GM10266 (cell line): ENCODE data around the gene FBXO7.
"Not testable (repeated sequence)": the region's sequence is repeated elsewhere in the genome, so short reads cannot be mapped to it uniquely, and the experiment has no call there.

Source experiments
- DNase-seq: peaks from one replicate; pipeline ENCODE4 v3.0.0; 2012; ENCODE audit errors: extremely low spot score
- CTCF ChIP-seq: IDR thresholded peaks from 2 replicates; pipeline ENCODE4 v1.5.1; 2012; ENCODE audit warnings: mild to moderate bottlenecking, low read depth; ENCODE audit not compliant: control insufficient read depth, insufficient read depth; ENCODE audit errors: missing control alignments

Gene FBXO7

GRCh38 chr22:32477596-32477995, 3.0 kb downstream of the FBXO7 start:
- no peak for TF ChIP-seq CTCF
- no peak for DNase-seq

DNA sequence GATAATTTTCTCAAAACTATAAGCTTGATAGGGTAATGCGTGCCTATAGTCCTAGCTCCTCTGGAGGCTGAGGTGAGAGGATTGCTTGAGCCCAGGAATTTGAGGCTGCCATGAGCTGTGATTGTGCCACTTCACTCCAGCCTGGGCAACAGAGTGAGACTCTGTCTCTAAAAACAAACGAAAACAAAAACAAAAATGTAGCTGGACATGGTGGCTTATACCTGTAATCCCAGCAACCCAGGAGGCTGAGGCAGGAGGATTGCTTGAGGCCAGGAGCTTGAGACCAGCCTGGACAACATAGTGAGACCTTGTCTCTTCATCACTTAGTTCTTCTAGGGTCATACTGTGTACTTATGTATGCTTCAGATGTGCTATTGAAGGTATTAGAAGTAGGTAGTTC, 3.9 kb downstream of the FBXO7 start:
- not testable (repeated sequence) for DNase-seq

DNA sequence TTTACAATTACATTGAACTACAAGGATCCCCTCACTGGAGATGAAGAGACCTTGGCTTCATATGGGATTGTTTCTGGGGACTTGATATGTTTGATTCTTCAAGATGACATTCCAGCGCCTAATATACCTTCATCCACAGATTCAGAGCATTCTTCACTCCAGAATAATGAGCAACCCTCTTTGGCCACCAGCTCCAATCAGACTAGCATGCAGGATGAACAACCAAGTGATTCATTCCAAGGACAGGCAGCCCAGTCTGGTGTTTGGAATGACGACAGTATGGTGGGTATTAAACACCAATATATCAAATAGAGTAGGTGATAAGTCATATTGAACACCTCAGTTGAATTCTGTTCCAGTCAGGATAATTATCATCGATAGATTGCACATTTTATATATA, 4.4 kb downstream of the FBXO7 start:
- no peak for DNase-seq

GRCh38 chr22:32480238-32480637, 5.6 kb downstream of the FBXO7 start:
- no peak for TF ChIP-seq CTCF
- DNase-seq, result peak; percentile 28

More for the DNA sequence above, 4.4 kb downstream of the FBXO7 start:
- no peak for TF ChIP-seq CTCF

- DNase-seq, result peak; percentile 21
- no peak for TF ChIP-seq CTCF
Measured at GRCh38 chr22:32482708-32483107, 8.1 kb downstream of the FBXO7 start.

GRCh38 chr22:32486656-32487390, 12.2 kb downstream of the FBXO7 start:
- no peak for DNase-seq
- TF ChIP-seq CTCF, result no peak

- TF ChIP-seq CTCF, result no peak
- no peak for DNase-seq
Measured at GRCh38 chr22:32487461-32487860, 12.8 kb downstream of the FBXO7 start.

DNA sequence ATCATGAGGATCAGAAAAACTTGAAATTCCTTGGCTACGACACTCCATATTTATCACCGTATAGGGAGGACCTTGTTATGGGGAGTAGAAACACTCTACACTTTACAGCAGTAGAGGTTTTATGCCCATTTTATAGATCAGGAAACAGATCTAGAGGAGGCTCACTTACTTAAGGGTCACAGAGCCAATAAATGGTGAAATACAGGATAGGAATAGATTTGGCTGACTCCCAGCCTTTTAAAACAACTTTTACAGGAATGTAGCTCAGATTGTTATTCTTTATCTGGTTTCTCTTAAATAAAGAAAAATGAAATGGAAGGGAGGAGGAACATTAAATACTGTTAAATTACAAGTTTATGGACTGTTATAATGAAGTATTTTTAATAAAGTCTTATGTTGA, 14.8 kb downstream of the FBXO7 start:
- TF ChIP-seq CTCF, result no peak
- DNase-seq, result no peak
